Activated CD4-positive, CD25-positive, alpha-beta regulatory T cell treated with anti-CD3 and anti-CD28 coated beads, Interleukin-2, amount 50 U/mL, for 16 hours (primary cell): ENCODE results near the gene YIPF3.
"Not testable (repeated sequence)": the region's sequence is repeated elsewhere in the genome, so short reads cannot be mapped to it uniquely, and the experiment has no call there.

ENCODE experiments used
- DNase-seq: peaks from one replicate; pipeline ENCODE4 v3.0.0-alpha.2; 2020; ENCODE audit warnings: low read depth, low spot score

YIPF3 gene

DNA sequence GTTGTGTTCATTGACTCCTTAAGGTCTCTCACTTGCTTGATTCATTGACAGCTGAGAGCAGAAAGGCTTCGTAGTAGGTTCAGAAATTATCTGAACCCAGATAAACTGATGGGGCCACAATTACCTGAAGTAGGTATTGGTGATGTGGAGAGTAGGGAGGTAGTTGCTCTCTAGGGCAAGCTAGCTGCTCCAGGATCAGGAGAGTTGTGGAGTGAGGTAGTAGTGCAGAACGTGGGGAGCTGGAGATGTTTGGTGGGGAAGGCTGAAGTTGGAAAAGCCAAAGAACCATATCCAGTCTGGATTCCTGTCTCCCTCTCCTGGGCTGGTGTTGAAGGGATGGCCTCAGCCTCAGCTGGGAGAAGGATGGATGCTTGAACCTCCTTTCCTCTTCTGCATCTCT lies 23.5 kb downstream of the YIPF3 start:
- no peak for DNase-seq

DNA sequence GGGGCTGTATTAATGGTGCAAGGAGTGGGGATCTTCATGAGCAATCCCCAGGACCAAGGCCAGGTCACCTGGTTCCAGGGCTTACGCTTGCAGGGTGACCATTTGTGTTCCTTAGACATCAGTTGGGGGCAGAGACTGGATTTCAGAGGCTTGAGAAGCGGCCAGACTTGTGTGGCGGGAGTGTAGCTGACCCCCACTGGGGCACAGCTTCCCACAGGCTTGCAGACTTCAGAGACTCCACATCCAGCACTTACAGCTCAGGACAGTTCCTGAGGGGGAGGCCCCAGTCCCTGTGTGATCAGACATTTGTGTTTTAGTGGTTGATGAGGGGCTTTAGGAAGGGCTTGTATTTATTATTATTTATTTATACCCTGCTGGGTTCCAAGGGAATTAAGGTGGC lies 24.1 kb downstream of the YIPF3 start:
- no peak for DNase-seq

DNA sequence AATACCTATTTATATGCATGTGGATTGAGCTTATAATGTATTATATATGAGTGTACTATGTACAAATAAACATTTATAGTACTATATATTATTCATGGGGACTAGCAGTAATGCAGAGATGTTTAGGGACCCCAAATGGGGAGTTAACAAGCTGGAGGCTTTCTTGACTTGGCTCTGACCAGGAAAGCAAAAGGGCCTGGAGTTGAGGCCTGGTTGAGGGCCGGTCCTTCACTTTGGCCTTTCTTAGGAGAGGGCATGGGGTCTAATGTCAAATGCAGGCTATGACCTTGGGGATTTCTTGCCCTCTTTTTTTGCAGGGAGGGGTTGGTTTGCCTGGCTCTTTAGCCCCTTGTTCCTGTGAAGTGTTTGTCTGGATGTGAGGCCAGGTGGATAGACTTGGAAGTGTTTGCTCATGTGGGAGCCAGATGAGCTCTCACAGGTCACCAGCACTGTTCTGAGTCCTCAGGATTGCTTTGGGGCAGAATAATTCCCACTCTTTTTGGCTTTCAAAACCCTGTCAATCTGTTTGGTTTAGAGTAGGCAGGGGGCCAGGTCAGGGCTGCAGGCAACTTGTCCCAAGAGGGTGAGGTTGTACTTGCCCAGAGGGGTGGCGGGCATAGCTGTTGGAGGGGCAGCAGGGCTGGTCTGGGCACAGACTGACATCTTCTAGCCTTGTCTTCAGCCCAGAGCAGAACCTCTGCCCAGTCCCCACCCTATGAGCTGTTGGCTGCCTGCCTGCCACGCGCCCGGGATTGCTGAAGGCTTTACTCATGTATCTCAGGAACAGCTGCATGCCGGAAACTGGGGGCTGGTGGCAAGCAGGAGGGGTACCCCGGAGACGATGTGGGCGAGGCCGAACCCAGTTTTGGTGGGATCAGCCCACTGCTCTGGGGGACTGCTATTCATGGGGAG lies 24.7 kb downstream of the YIPF3 start:
- no peak for DNase-seq

DNA sequence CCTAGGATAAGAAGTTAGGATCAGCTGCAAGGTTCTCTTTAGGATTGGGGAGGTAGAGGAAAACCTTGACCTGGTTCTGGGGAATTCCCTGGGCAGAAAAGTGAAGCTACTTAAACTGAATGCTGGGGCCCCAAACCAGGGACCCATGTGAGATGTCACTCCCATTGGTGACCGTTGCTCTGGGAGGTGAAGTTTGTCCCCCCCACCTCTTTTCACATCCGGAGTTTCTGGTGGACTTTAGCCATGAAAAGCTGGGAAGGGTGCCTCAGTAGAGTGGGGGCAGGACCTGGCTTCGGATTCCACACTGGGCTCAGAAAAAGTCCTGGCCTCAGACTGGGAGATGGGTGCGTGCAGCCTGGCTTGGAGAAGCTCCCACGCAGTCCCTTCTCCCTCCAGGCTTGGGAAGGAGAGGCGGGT lies 26.2 kb downstream of the YIPF3 start:
- DNase-seq: no peak

DNA sequence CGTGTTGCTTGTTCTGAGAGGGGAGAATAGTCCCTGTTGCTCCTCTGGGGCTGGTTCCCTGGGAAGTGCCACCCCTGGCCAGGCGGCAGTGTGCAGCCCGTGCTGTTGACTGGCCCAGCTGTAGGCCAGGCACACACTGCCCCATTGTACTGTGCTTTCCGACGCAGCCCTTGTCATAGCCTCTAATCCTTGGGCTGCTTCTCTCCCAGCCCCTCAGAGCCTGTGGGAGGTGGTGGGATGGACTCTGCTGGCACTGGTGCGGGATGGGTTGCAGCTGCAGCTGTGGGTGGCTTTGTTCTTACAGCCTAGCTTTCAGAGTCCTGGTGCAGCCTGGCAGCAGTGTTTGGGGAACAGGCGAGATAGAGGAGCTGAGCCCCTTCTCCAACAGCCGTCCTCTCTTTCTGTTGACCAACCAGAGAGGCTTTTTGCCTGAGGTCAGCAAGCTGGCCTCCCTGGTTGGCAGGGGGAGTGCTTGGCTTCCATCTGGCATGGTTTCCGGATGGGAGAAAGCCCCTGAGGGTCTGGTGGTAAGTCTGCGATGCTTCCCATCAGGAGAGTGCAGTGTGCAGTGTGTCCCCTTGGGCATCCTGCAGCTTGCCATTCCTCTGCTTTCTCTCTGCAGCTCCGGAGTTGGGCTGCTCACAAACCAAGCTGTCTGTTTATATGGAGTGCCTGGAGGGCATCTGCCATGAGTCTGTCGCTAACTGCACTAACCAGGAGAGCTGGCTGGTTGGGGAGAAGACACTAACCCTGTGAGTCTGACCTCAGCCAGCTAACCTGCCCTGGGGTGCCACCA lies 27.3 kb downstream of the YIPF3 start:
- no peak for DNase-seq

DNA sequence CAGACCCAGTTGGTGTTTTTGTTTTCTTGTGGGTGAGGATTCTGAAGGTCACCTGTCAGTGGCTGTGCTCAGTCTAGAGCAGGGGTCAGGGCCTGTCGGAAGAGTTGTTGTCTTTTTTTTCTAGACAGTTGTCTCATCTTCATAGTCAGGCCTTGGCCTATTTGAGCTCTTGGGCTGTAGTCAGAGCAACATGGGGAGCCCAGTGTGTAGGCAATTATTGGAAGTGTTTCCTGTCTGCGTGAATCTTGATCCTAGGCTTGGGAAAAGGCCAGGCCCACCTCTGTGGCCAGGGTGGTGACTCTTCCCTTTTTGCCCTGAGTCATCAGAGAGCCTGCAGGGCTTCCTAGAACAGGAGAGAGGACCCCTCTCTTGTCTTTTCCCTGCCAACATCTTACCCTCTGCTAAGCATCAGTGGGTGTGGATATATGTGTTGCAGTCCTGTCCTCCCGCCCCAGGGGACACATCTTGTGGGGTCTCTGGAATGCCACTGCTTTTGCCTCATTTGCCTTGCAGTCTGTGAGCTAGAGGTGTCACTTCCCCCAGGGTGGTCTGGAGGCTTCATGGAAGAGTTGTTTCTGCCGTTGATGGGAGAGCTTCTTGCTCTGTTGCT lies 28.0 kb downstream of the YIPF3 start:
- no peak for DNase-seq

DNA sequence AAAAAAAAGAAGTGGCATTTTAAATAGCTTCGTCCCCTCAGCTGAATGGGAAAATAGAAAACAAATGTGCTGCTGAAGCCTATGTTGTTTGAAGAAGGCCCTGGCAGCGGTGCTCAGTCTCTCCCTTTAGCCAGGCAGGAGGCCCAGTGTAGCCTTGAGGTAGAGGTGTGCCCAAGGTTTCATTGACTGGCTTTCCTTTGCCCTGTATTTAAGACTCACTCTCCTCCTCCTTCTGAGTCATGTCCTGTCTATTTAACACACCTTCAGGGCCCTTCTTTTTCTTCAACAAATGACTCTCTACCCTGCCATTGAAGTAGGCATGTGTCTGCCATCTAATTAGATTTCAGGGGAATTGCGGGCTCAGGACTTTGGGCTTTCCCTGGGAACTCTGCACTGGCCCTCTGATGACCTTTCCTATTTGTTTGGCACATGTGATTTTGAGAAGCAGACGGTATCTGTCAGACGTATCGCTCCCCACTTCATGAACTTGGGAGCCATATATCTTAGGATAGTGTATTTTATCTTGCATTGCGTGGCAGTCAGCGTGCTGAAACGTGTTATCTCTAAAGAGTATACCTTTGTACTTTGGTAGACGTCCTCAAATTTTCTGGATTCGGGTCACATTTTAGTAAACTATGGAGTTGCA lies 35.0 kb downstream of the YIPF3 start:
- no peak for DNase-seq

DNA sequence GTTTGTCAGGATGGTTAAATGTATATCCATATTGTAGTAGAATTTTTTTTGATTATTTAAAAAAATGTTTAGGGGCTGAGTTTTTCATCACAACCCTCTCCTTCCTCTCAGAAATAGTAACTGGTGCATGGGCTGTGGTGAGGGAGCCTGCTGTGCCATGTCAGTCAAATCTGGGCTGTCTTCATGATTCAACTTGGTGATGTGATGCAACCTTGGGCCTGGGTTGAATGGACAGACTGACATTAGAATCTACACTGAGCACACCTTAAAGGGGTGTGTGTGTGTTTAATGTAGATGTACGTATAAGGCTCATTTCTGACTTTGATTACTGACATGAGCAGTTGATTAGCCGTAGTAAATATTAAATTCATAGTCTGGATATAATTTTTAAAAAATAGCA lies 35.7 kb downstream of the YIPF3 start:
- DNase-seq: no peak

DNA sequence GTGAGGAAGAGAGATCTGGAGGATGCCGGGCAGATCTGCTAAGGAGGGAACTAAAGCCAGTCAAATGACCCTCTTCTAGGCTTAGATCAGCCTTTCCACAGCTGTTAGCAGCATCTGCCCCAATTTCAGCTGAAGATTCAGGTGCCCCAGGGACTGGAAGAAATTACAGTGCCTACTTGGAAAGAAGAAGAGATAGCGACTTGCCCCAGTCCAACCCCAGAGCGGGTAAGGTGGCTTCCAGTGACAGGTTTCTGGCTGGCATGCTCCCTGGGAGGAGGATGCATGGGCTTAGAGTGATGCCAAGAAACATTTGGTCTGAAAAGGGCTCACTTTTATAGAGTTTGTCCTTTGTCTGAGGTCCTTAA lies 38.7 kb downstream of the YIPF3 start:
- no peak for DNase-seq

DNA sequence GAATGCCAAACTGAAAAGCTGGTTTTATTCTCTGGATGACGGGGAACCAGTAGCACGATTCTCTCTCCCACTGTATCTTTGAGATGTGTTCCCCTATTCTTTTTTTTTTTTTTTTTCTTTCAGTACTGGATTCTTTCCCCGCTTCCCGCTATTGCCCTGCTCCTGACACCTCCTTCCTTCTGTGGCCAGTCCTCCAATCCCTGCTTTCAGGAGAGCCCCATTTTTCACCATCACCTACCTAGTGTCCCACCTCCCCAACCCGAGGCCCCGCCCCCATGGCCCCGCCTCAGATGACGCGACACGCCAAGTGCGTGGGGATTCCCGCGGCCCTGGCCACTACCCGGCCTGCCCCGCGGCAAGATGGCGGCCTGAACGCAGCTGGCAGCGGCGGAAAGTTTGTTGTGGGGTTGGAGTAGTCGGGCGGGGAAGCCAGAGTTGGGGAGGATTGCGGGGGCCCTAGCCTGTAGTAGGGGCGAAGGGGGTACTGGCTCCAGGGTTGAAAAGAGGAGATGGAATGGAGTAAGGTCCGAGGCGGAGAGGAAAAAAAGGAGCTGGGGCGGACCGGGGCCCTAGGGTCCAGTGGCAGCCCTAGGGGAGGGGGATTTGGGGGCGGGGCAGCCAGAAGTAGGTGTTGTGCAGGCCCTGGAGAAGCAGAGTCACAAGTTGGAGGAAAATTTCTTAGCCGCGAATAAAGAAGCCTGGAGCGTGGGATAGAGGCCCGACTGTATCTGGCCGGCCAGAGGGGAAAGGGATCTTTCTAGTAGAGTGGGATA lies 39.3 kb downstream of the YIPF3 start, which contains the start of gene TJAP1:
Gene TJAP1, plus strand, starts transcription at position 336 of the 773 bp plus-strand sequence. CDS start 21,432 bp downstream, outside the sequence.
- DNase-seq: peak; percentile 92

DNA sequence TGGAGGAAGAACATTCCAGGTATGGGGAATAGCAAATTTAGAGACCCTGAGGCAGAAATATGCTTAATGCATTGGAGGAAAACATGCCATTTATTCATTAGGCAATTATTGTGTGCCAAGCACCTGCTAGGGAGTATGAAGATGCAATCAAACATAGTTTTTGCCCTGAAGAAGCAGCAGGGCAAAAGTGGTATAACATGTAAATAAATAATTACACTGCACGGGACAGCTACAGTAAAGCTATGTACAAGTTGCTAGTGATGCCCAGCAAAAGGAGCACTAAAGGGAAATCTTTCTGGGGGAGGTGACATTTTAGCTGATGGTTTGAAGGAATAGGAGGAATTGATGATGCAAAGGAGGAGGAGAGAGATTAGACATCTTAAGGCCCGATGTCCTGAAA lies 40.0 kb downstream of the YIPF3 start:
- DNase-seq: no peak

DNA sequence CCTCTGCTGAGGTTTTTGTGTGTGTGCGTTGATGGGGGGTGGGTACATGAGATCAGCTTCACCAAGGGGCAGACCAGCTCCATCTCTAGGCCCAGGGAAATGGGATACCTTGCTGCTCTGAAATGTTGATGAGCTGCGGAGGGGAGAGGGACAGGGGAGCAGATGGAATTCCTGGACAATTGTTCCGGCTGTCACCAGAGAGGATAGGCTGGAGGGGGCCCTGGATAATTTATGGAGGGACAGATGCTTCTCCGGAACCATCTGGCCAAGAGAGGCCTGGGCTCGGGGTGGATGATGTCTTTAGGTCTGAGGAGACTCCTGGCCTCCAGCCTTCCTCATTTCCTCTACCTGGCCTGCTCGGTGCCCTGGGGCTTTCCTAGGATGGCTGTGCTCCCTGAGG lies 41.2 kb downstream of the YIPF3 start:
- no peak for DNase-seq

DNA sequence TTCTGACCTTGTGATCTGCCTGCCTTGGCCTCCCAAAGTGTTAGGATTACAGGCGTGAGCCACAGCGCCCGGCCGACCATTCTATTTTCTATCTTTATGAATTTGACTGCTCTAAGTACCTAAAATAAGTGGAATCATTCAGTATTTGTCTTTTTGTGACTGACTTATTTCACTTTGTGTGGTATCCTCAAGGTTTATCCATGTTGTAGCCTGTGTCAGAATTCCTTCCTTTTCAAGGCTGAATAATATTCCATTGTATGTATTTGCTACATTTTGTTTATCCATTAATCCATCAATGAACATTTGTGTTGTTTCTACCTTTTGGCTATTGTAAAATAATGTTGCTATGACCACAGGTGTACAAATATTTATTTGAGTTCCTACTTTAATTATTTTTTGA lies 44.2 kb downstream of the YIPF3 start:
- DNase-seq: no peak

DNA sequence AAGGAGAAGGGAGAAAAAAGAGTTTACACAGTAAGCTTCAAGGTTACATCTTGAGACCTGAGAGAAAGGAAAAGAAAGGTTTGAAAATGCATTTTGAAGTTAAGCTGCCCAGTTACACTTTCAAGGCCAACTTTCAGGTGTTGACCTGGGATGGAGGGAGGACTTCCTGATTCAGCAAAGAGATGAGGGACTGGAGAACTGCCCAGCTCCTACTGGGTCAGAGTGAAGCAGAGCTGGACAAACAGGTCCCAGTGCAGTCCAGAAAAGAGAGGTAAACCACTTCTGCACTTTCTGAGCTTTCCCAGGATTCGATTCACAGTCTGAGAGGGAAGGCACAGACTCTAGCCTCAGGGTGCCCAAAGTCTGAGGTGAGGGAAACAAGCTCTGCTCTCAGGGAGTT lies 45.3 kb downstream of the YIPF3 start:
- DNase-seq: no peak

DNA sequence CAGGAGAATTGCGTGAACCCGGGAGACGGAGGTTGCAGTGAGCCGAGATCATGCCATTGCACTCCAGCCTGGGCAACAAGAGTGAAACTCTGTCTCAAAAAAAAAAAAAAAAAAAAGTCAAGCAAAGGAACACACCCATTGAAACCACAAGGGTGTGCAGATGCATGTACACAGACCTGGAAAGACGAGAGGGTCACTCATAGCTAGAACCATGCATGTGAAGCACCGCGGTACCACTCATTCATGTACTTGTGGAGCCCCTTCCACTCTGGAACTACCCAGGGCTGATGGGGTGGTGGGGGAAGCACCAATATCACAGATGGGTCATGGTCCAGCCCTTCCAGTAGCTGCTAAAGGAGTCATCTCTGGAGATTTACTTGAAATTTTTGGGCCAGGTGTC lies 46.8 kb downstream of the YIPF3 start:
- no peak for DNase-seq

DNA sequence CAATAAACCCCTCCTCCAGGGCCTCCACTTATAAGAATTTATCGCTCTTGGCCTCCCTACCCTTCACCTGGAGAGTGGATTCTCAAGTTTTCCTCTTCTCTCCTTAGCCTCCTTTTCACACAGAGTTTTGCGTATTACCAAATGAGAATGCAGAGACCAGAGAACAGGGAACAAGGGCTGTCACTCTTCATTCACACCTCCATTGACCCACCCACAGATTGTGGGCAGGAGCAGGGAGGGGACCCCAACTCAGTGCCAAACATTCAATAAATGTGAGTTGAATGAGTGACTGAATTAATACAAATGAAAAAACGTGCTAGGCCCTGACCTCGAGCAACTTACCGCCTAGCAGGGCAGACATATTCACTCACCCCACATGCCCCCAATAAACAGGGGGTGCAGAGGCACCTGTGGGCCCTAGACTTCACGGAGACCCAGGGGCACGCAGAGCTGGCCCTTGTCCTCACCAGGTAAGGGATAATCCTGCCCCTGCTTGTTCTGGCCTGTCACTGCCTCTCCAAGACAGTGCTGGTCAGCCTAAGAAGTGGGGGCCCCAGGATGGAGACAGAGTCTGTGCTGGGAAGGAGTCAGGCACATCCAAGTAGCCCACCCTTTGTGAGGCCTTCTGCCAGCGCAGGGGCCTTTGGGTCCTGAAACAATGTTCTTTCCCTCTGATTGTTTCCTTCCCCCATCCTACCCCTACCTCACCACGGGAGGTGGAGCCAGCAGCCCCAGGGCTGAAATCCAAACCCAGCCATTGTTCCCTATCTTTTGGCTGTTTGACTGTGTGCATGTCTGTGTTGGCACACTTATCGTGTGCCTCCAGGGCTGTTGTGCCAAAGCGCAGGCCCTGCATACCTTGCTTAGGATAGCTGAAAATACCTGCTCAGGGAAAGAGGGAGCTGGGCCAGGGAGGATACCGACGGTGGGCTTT lies 47.7 kb downstream of the YIPF3 start:
- no peak for DNase-seq

DNA sequence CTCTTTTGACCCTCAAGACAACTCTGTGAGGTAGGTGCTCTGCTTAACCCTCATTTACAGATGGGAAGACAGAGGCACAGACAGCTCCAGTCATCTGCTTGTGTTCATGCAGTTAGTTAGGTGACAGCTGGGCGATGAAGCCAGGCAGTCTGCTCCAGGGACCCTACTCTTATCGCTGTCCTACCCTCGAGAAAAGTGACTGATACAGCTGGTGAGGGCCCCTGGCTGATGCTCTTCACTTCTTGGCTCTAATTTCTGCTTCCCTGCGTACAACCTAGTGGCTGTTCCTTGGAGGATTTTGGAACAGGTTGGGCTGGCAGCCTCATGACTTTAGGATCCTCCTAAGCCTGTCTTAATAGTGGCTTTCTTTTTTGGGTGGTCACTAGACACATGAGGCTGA lies 48.5 kb downstream of the YIPF3 start:
- no peak for DNase-seq

DNA sequence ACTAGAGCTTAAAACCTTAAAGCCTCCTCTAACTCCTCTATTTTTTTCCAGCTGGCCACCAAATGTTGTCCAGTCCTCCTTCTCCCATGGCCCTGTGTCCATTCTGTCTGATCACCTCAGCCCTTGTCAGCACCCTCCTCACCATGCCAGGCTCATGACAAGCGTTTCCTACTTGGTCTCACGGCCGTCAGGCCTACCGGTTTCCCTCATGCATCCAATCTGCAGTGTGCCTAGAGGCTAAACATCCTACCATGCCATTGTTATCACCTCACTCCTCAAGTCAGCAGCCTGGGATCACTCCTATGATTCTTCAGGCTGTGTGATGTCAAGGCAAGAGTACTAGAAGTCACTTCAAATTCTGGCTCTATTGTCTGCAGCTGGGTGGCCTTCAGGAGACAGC lies 49.0 kb downstream of the YIPF3 start:
- DNase-seq: no peak

DNA sequence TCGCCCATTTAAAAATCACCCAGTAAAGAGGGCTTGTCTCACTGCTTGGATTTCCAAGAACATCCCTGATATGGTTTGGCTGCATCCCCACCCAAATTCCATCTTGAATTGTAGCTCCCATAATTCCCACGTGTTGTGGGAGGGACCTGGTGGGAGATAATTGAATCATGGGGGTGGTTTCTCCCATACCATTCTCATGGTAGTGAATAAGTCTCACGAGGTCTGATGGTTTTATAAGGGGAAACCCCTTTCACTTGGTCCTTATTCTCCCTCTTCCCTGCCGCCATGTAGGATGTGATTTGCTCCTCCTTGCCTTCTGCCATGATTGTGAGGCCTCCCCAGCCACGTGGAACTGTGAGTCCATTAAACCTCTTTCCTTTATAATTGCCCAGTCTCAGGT lies 49.5 kb downstream of the YIPF3 start:
- not testable (repeated sequence) for DNase-seq

DNA sequence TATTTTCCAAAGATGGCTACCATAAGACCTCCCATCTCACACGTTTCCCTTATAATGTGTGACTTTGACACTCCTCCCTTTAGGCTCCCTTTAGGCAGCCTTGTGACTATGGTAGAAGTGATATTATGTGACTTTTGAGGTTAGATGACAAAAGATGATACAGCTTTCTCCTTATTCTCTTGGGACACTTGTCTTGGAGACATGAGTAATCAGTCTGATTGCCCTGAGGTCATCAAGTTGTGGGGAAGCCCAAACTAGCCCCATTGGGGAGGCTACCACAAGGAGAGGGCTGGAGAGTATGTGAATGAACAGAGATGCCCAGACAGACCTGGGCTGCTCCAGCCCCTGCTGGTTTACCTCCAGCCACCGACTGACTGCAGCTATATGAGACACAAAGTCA lies 50.8 kb downstream of the YIPF3 start:
- no peak for DNase-seq
